Measurements from ENCODE around the gene ITGA11.
A peak's percentile ranks its signal among the peaks of the same experiment; 100 is the strongest.

Gene ITGA11

GRCh38 chr15:68431792-68432401 lies at the start of gene ITGA11:
Gene ITGA11 (minus strand): TSS chr15:68432163. CDS start chr15:68432066, 97 bp downstream.
- peak; percentile 19 for DNase-seq

GRCh38 chr15:68481321-68481720 lies 49.4 kb upstream of the ITGA11 start:
- no peak for DNase-seq

GRCh38 chr15:68480296-68480695 lies 48.3 kb upstream of the ITGA11 start:
- no peak for DNase-seq

GRCh38 chr15:68479870-68480269 lies 47.9 kb upstream of the ITGA11 start:
- DNase-seq, result no peak

- no peak for DNase-seq
Measured at GRCh38 chr15:68479406-68479805, 47.4 kb upstream of the ITGA11 start.

DNA sequence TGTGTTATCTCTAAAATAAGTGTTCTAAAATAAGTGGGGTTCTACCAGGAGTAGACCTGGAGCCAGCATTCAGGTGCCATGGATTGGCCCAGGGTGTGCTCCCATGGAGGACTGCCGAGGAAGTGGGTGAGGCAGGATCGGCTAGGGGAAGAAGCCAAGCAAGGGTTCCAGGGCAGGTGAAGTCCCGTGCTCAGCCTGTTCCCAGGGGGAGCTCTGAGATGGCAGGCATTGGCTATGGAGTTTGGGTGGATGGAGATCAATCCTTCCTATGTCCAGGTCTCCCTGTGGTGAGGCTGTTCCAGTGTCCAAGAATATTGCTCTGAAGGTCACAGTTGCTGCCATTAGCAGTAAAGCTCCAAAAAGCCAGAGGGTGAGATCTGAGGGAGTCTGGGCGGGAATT lies 46.9 kb upstream of the ITGA11 start:
- no peak for DNase-seq

DNA sequence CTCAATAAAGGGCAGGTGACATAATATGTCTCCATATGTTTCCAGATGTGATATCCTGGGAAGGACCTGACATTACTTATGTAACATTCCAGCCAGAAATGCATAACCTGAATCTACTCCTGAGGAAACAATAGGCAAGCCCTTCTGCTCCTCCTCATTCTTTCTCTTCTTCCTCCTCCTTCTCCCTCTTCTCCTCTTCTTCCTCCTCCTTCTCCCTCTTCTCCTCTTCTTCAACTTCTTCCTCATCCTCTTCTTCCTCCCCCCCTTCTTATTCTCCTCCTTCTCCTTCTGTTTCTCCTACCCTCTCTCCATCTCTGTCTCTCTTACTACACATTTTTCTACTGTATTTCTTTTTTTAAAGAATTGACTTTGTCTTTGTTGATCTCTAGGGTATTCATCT lies 43.5 kb upstream of the ITGA11 start:
- DNase-seq, result no peak

- no peak for DNase-seq
Measured at GRCh38 chr15:68471541-68471940, 39.6 kb upstream of the ITGA11 start.

GRCh38 chr15:68470976-68471375 lies 39.0 kb upstream of the ITGA11 start:
- no peak for DNase-seq

GRCh38 chr15:68470049-68470742 lies 38.2 kb upstream of the ITGA11 start:
- no peak for DNase-seq

- no peak for DNase-seq
Measured at GRCh38 chr15:68469162-68470048, 37.4 kb upstream of the ITGA11 start.

- no peak for DNase-seq
Measured at GRCh38 chr15:68466876-68467275, 34.9 kb upstream of the ITGA11 start.

- DNase-seq, result no peak
Measured at GRCh38 chr15:68465861-68466560, 34.0 kb upstream of the ITGA11 start.

DNA sequence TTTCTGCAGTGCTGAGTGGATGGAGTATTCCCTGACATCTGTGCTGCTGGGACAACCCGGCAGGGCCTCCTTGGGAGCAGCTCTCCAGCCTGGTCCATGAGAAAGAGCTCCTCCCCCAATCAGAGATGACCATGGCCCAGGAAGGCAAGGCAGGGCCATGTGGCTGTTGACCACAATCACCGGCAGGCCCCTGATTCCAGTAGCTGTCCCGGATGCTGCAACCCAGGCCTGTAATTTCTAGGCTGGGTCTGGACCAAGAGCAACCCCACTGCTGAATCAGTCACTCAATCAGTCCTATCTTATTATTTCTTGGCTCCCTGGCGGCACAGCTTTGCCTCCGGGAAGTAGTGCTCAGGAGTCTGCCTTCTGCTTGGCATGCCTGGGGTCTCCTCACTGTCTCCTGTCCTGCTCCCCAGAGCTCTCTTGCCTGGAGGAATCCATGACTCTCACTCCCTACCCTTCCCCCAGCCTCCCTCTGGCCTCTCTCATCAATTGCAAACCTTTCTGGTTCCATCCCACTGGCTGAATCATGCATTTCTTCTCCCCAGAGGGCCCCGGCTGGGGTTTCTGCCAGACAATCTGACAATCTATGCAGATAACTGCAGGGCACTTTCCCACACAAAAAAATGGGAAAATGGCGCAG lies 32.6 kb upstream of the ITGA11 start:
- DNase-seq, result no peak

DNA sequence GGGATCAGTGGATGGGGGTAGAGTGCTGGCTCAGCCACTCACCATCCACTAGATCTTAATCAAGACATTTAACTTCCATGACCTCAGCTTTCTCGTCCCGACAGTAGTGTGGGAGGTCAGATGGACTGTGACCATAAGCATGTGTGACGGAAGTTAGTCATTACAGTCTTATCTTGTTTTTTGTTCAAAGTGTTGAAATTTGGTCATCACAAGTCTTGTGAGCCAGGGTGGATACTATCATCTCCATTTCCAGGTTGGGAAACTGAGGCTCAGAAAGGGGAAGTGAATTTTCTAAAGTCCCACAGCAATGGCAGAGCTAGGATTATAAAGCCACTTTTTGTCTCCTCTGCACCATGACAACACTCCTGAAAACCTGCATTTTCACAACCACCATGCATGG lies 32.0 kb upstream of the ITGA11 start:
- DNase-seq, result no peak

GRCh38 chr15:68463444-68463843 lies 31.5 kb upstream of the ITGA11 start:
- DNase-seq, result no peak

DNA sequence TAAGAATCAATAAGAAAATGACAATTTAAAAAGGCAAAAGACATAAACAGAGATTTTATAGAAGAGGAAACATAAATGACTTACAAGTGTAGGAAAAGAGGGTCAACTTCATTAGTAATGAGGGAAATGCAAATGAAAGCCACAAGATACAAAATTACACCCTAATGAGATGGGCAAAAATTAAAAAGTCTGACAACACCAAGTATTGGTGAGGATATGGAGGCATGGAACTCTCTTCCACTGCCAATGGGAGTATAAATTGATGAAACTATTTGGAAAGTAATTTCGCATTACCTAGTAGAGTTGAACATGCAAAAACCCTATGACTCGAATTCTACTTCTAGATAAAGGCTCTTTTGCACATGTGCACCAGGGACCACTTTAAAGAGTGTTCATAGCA lies 28.2 kb upstream of the ITGA11 start:
- no peak for DNase-seq

DNA sequence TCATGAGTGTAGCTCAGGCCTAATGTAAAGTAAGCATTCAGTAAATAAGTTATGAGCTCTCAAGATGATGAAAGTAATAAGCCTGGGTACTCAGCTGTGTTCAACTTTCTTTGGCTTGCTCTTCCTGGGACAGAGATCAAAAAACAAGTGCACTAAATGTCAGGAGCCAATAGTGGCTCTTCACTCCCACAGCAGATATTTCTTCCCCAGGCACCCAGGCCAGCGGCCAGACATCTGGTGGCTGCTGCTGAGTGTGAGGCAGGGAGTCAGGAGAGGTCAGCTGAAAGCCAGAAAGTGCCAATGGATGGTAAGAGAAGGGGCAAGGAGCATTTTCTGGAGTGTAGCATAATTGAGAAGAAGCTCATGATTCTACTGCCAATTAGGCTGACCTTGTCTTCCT lies 18.2 kb upstream of the ITGA11 start:
- DNase-seq, result no peak

GRCh38 chr15:68449389-68449788 lies 17.4 kb upstream of the ITGA11 start:
- no peak for DNase-seq

- no peak for DNase-seq
Measured at GRCh38 chr15:68447976-68448755, 16.2 kb upstream of the ITGA11 start.

DNA sequence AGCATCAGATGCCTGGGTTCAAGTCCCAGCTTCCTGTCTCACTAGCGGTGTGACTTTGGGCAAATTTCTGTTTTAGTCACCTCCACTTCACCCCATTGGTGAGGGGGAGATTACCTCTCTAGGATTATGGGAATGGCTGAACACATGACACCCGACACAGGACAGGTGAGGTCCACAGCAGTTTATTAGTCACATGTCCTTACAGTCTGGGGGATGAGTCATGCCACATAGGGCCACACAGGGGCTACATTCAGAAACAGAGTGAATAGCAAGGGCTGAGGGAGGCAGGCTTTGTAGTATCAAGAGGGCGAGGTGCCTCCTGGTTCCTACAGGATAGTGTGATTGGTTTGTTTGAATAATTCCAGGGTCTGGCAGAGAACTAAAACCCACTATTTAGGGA lies 15.2 kb upstream of the ITGA11 start:
- no peak for DNase-seq

GRCh38 chr15:68445351-68445750 lies 13.4 kb upstream of the ITGA11 start:
- DNase-seq, result no peak
